Activated naive CD4-positive, alpha-beta T cell (primary cell): ENCODE measurements around the gene PERM1.

Source experiments
- DNase-seq, 4 experiments: peaks; one replicate each; lab custom pipeline; 2025; lab: John Stamatoyannopoulos, UW

The PERM1 gene

DNA sequence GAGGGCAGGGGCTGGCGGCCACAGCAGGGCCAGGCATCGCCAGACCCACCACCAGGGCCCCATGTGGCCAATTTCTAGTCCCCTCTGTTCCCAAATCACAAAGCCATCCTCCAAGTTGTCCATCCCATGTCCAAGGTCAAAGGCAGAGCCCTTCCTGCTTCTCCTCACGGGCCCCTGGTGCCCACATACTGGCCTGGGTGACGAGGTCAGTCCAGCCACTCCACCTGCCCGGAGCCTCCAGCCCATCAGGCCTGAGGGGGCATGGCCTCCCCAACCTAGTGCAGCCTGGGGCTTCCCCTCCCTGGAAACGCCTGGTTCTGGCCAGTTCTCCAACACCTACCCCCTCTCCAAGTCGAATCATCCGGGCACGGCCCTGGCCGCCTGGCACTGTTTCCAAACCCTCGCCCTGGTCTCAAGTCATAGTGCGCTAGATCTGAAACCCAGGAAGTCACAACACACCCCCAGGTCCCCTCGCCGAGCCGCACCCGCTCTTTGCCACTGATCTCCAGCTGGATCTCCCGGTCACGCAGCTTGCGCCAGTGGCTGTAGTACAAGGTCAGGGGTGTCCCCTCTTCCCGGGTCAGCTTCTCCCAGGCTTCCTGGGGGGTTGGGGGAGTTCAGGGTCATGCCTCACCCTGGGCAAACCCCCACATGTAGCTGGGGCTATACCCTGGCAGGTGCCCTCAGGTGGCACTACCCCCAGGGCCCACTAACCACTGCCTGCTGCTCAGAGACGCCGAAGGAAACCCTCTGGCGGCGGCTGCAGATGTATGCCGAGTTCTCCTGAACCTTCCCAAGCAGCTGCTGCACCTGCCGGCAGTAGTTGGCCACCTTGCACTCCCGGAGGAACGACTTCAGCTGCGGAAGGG lies 36.0 kb downstream of the PERM1 start:
- no peak for DNase-seq

- no peak for DNase-seq
Measured at GRCh38 chr1:944341-945325, 37.3 kb downstream of the PERM1 start.

DNA sequence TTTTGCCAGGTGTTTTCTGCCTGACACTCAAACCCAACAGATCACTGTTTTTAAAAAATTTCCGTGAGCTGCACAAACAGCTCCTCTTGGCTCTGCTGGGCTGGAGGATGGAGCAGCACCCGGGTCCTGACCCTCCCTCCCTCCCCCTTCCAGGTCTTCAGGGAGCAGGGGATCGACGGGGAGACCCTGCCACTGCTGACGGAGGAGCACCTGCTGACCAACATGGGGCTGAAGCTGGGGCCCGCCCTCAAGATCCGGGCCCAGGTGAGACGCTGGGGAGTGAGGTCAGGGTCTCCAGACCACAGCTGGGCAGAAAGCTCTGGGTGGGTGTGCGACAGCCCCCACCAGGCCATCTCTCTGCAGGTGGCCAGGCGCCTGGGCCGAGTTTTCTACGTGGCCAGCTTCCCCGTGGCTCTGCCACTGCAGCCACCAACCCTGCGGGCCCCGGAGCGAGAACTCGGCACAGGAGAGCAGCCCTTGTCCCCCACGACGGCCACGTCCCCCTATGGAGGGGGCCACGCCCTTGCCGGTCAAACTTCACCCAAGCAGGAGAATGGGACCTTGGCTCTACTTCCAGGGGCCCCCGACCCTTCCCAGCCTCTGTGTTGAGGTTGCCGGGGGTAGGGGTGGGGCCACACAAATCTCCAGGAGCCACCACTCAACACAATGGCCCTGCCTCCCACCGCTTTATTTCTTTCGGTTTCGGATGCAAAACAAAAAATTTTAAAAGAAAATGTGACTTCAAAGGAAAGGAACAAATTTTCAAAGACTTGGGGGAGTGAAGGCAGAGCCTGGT lies 38.1 kb downstream of the PERM1 start:
- no peak for DNase-seq

- no peak for DNase-seq
Measured at GRCh38 chr1:942864-943533, 38.9 kb downstream of the PERM1 start.

DNA sequence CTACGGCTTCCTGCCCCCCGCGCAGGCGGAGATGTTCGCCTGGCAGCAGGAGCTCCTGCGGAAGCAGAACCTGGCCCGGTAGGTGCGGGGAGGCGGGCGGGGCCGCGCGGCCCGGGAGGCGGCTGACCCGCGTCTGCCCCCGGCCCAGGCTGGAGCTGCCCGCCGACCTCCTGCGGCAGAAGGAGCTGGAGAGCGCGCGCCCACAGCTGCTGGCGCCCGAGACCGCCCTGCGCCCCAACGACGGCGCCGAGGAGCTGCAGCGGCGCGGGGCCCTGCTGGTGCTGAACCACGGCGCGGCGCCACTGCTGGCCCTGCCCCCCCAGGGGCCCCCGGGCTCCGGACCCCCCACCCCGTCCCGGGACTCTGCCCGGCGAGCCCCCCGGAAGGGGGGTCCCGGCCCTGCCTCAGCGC lies 39.5 kb downstream of the PERM1 start:
- DNase-seq: no peak

- DNase-seq: no peak
Measured at GRCh38 chr1:941588-942383, 40.1 kb downstream of the PERM1 start.

- no peak for DNase-seq
Measured at GRCh38 chr1:941015-941587, 40.8 kb downstream of the PERM1 start.

- no peak for DNase-seq
Measured at GRCh38 chr1:940107-941014, 41.5 kb downstream of the PERM1 start.

DNA sequence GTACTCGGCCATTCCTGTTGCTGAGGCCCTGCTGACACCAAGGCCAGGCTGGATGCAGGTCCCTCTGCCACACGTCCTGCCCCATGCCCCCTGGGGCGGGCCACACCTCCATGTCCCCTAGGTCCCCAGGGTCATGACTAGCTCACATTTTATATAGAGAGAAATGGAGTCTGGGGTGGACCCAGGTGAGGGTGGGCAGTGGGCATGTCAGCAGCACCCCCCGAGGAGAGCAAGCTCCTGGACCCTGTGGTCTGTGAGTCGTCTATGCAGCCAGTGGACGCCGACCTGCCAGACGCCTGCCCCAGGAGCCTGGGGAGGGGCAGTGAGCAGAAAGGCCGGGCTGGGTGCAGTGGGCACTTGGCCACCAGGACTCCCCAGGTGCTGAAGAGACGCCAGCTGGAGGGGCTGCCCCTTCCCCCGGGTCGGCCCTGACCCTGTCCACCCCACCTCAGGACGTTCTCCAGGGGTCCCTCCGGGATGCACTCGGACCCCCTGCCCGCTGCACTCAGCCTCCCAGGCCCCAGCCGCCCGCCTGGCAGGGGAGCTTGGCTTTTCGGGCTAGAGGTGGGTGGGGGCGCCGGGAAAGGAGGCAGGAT lies 42.3 kb downstream of the PERM1 start:
- no peak for DNase-seq

DNA sequence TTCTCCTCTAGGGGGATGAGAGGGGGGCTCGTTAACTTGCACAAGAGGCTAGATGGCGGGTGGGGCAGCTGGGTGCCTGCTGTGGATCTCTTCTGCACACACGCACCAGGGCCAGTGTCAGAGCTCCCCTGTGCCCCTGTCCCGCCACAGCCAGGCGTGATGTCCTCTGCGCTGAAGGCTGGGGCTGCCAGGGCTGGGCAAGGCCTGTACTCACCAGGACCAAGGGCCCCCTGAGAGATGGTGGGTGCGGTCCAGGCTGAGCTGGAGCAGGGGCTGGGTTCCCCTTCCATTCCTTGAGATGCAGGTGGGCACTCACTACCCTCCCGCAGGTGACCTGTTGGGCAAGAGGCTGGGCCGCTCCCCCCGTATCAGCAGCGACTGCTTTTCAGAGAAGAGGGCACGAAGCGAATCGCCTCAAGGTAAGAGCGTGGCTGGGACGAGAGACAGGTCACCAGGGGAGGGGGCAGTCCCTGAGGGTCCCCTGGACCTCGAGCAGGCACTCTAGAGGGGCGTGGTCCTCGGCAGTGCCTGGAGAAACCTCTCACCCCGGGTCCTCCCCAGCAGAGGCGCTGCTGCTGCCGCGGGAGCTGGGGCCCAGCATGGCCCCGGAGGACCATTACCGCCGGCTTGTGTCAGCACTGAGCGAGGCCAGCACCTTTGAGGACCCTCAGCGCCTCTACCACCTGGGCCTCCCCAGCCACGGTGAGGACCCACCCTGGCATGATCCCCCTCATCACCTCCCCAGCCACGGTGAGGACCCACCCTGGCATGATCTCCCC lies 43.0 kb downstream of the PERM1 start:
- no peak for DNase-seq

DNA sequence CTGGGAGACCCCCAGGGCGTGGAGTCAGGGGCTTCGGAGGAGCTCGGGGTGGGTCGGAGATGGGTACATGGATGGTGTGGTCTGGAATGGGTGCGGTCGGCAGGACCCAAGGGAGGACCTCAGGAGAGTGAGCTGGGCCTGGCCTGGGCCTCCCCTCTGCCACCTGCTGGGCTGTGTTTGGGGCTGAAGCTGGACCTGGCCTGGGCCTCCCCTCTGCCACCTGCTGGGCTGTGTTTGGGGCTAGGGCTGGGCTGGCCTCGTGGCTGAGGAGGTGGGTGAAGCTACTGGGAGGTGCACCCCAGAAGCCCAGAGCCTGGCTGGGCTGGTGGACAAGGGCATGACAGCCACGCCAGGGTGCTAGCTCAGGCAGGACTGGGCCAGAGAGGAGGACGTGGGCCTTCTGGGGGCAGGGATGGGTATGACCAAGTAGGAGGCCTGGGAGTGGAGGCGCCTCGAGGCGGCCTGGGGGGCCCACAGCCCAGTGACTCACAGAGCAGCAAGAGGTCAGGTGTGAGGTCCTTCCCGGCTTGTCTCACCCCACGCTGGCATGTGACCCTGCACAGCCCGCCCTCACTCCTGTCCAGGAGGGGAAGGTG lies 43.7 kb downstream of the PERM1 start:
- DNase-seq: no peak

- DNase-seq: no peak
Measured at GRCh38 chr1:937521-937920, 44.4 kb downstream of the PERM1 start.

GRCh38 chr1:936348-937264 lies 45.3 kb downstream of the PERM1 start:
- no peak for DNase-seq

GRCh38 chr1:935751-936231 lies 46.1 kb downstream of the PERM1 start:
- DNase-seq: no peak

DNA sequence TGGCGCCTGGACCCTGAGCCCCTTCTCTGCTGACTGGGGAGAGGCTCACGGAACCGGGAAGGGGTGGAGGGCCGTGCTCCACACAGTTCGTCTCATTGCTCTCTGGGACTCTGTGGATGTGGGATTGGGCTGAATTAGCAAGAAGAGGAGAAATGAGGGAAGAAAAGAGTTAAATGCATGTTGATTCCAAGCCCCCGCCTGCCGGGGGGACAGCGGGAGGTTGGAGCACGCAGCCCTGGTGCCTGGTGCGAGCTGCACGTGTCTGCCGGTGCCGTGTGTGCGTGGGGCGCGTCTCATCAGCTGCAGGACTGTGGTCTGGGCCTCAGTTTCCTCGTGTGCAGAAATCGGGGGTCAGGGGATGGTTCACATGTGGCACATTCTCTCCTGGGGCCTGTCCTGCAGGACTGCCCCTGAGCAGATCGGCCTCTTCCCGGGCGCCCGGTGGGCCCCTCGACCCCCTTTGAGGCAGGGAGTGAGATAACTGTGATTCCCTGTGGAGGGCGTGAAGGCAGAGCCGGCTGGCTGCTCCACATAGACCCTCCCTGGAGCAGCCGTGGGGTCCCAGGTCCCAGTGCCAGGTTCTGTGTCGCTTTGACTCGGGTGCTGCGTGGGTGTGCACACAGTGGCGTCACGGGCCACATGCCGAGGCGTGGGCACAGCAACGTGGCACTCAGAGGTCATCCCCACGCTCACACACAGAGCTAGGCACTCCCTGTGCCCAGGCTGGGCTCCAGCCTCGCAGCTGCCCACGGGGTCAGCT lies 46.7 kb downstream of the PERM1 start:
- no peak for DNase-seq

DNA sequence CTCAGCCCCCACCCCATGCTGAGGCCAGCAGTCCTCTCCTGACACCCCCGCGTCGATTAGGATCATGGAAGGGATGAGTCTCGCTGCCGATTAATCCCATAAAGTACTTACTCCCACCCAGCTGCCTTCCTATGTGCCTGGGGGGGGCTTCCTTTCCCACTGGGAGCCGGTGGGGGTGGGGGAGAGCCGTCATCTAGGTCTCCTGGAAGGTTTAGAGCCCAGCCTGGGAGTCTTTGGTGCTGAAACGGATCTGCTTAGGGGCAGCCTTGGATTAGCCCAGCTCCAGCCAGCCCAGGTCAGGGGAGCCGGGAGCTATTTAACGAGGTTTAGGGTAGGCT lies 48.3 kb downstream of the PERM1 start:
- DNase-seq: no peak
